Spleen (tissue), 11 donors: ENCODE results near the gene CLOCK. TPM values are rescaled to one million over a fixed set of nuclear protein-coding genes. Genes with fewer than 3 reads are reported as not detected.
"Not testable (repeated sequence)": the region's sequence is repeated elsewhere in the genome, so short reads cannot be mapped to it uniquely, and the experiment has no call there.

ENCODE experiments used
- DNase-seq: peaks from one replicate; pipeline ENCODE4 v3.0.0-alpha.2; 2020
- H3K27ac ChIP-seq, 8 donors: fragments of 200-600 bp; sonication (generic) in 7 of 8; 1 replicate in 4 of 8; 2 replicates in 4 of 8; pipeline versions ENCODE4 v1.5.0 to v1.8.0; 2016 to 2021; ENCODE audit warnings: inconsistent platforms in 4 of 8, mild to moderate bottlenecking in 4 of 8, moderate library complexity in 1 of 8
- H3K27me3 ChIP-seq, 7 donors: fragments of 200-600 bp; sonication (generic) in 6 of 7; replicated peaks in 1 of 7; 1 replicate in 4 of 7; 2 replicates in 3 of 7; pipeline versions ENCODE4 v1.5.0 to v1.8.0; 2016 to 2021; ENCODE audit warnings: inconsistent platforms in 3 of 7, mild to moderate bottlenecking in 1 of 7
- H3K36me3 ChIP-seq, 6 donors: fragments of 200-600 bp; sonication (generic) in 5 of 6; 1 replicate in 4 of 6; 2 replicates in 2 of 6; pipeline versions ENCODE4 v1.5.0 to v1.8.0; 2016 to 2021; ENCODE audit warnings: inconsistent platforms in 2 of 6
- H3K4me1 ChIP-seq, 6 donors: fragments of 200-600 bp; sonication (generic) in 5 of 6; 1 replicate in 3 of 6; 2 replicates in 3 of 6; pipeline versions ENCODE4 v1.5.0 to v1.8.0; 2016 to 2021; ENCODE audit warnings: inconsistent platforms in 3 of 6
- H3K4me3 ChIP-seq, 8 donors: fragments of 200-600 bp; sonication (generic) in 7 of 8; 1 replicate in 4 of 8; 2 replicates in 4 of 8; pipeline versions ENCODE4 v1.5.0 to v1.8.0; 2016 to 2021; ENCODE audit warnings: inconsistent platforms in 4 of 8, mild to moderate bottlenecking in 4 of 8, moderate library complexity in 2 of 8
- H3K9me3 ChIP-seq, 8 donors: fragments of 200-600 bp; sonication (generic) in 7 of 8; 1 replicate in 4 of 8; 2 replicates in 4 of 8; pipeline versions ENCODE4 v1.5.0 to v1.8.0; 2016 to 2021; ENCODE audit warnings: inconsistent platforms in 4 of 8
- POLR2A ChIP-seq, 3 donors: fragments of 450-650 bp; IDR thresholded peaks; one replicate each; pipeline ENCODE4 v1.5.1; 2017; ENCODE audit warnings: antibody characterized with exemption in 3 of 3, mild to moderate bottlenecking in 1 of 3
- POLR2AphosphoS5 ChIP-seq, 3 donors: sonication (generic); formaldehyde crosslinking; IDR thresholded peaks; one replicate each; pipeline ENCODE4 v1.5.1; 2017; ENCODE audit warnings: antibody characterized with exemption in 3 of 3
- WGBS, 5 donors: extraction: QIAGEN DNeasy Blood & Tissue Kit in 3 of 5; methylation state at CpG; one replicate each; pipeline versions ENCODE4 v1.1.5 to v1.1.7; 2013 to 2018; 5-methylcytosine and 5-hydroxymethylcytosine counted together
- intact Hi-C: fragments of 100-400 bp; cut with DNase I; formaldehyde crosslinking; loops from one replicate; pipeline ENCODE4 v1.15.0; 2023; ENCODE audit warnings: low total_unique reads
- polyA plus RNA-seq, 3 donors: library from polyadenylated mRNA; stranded (reverse); fragments of 200-250 nt; gene quantifications; one replicate each; pipeline ENCODE4 v1.2.1, GENCODE V29; 2013
- total RNA-seq, 7 donors: library from RNA; depleted of rRNA in 3 of 7; stranded (reverse); fragments of >200 nt in 3 of 7; fragmentation: NEBNext Ultra II Directional in 4 of 7; extraction: Animal tissue kit (Norgen Biotek cat#: 25700) in 4 of 7; gene quantifications; one replicate each; pipeline versions ENCODE4 v1.1.0 to v1.2.1, GENCODE V29; 2016 to 2021
- TF ChIP-seq, protein P1 (sequence below), 11 experiments: fragments of 200-600 bp in 7 of 11; fragments of 450-650 bp in 4 of 11; sonication (generic) in 4 of 11; IDR thresholded peaks in 8 of 11; conservative IDR thresholded peaks in 3 of 11; 1 replicate in 7 of 11; 2 replicates in 4 of 11; pipeline versions ENCODE4 v1.4.0 to v1.8.0; 2016 to 2021; ENCODE audit warnings: antibody characterized with exemption in 11 of 11, inconsistent platforms in 4 of 11, mild to moderate bottlenecking in 1 of 11
- donor health status: healthy with polysubstance abuse.
- donor health status: DM: no; HTN: no; CAD: no; lungs with moderate emphysema.
- donor health status: DM: no; HTN: no; CAD: no.
- donor health status: Bipolar disorder and iron deficiency.
- donor health status: healthy.
- donor health status: DM: no; HTN: no; CAD: no.
- donor health status: DM: yes; HTN: yes; CAD: no.

The CLOCK gene
- total and polyA plus RNA-seq, 10 donors: 1.9 to 29.4 (median 18.1) TPM

DNA sequence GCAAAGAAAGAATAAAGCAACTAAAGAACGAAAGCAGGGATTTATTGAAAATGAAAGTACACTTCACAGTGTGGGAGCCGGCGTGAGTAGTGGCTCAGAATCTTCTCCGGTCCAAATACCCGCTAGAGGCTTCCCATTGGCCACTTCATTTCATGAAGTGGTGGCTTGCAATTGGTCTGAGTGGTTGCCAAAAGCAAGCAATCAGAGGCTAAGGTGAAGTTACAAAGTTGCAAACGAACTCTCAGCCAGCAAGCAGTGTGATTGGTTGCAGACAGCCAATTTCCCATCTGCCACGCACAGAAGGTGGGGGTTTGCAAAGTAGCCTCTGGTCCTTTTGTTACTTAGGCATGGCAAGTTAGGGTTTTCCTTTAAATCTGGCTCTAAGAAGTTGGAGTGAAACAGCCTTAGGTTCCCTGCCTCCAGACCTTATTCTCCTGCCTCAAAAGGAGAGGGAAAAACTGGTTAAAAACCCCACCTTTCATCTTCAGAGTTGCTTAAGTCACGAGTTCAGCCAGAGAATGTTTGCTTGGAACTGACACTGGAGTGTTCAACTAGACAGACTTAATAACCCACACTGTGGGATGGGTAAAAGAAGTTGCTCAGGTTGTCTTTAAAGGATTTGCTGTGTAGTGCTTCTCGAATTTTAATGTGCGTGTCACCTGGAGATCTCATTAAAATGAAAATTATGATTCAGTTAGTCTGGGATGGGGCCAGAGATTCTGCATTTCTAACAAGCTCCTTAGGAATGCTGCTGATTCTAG, 6.9 kb upstream of the CLOCK start:
- H3K27ac ChIP-seq: peak overlapping the region in 5 of 8 donors; percentile 26 to 58 (median 53)
- intact Hi-C loops: loop anchor here (5.0 kb wide), 1 partner anchor 206 kb away; the partner anchor contains the start of gene SRD5A3
- no peak for DNase-seq
- H3K36me3 ChIP-seq: no peaks in the 10 kb centered on the region
- H3K4me3 ChIP-seq: peak overlapping the region in 6 of 8 donors; percentile 4 to 49 (median 16)
- 68 to 80% (median 75%) methylated on average over 10 of the region's 10 CpGs for WGBS, 5 donors
- H3K27me3 ChIP-seq: peaks cover 0 to 7% (median 0%) of the 10 kb centered on the region in 7 donors
- TF ChIP-seq POLR2AphosphoS5 (IDR thresholded peaks at IDR 0.05) (no peak), POLR2A (IDR thresholded peaks at IDR 0.05) (no peak)
- TF ChIP-seq, protein P1, sequence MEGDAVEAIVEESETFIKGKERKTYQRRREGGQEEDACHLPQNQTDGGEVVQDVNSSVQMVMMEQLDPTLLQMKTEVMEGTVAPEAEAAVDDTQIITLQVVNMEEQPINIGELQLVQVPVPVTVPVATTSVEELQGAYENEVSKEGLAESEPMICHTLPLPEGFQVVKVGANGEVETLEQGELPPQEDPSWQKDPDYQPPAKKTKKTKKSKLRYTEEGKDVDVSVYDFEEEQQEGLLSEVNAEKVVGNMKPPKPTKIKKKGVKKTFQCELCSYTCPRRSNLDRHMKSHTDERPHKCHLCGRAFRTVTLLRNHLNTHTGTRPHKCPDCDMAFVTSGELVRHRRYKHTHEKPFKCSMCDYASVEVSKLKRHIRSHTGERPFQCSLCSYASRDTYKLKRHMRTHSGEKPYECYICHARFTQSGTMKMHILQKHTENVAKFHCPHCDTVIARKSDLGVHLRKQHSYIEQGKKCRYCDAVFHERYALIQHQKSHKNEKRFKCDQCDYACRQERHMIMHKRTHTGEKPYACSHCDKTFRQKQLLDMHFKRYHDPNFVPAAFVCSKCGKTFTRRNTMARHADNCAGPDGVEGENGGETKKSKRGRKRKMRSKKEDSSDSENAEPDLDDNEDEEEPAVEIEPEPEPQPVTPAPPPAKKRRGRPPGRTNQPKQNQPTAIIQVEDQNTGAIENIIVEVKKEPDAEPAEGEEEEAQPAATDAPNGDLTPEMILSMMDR (IDR thresholded peaks at IDR 0.05 in 8 of 11, conservative IDR thresholded peaks at IDR 0.05 in 3 of 11): no peak
- peaks cover 0 to 12% (median 3%) of the 10 kb centered on the region in 6 donors for H3K4me1 ChIP-seq
- no peaks in the 10 kb centered on the region for H3K9me3 ChIP-seq

DNA sequence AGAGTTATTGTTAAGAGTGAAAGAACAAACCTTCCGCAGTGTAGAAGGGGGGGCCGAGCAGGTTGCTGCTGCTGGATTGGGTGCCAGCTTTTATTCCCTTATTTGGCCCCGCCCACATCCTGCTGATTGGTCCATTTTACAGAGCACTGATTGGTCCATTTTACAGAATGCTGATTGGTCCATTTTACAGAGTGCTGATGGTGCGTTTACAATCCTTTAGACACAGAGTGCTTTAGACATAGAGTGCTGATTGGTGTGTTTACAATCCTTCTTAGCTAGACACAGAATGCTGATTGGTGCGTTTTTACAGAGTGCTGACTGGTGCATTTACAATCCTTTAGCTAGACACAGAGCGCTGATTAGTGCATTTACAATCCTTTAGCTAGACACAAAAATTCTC, 5.3 kb upstream of the CLOCK start:
- H3K4me3 ChIP-seq, DNase-seq, H3K36me3 ChIP-seq, H3K9me3 ChIP-seq, H3K27me3 ChIP-seq, H3K27ac ChIP-seq: not testable (repeated sequence)
- WGBS, 5 donors: 82 to 91% (median 84%) methylated on average over 6 of the region's 6 CpGs
- intact Hi-C loops: loop anchor here (5.0 kb wide), 1 partner anchor 205 kb away; the partner anchor contains the start of gene SRD5A3
- peaks cover 5 to 26% (median 12%) of the 10 kb centered on the region in 6 donors for H3K4me1 ChIP-seq

DNA sequence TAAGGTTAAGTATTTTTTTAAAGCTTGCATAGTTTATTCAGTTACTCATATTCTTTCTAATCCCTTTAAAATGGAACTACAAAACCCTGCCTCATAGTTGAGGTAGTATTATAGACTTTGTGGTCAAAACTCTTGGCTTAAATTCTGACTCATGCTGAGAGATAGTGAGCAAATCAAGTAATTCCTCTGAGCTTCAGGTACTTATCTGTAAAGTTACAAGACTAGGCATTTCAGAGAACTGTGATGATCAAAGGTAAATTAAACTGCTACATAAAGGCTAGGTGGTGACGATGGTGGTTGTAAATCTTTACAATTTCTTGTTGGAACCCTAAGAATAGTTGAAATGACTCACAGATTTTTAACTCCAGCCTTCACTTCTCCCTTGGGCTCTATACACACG, 3.2 kb upstream of the CLOCK start:
- DNase-seq: no peak
- intact Hi-C loops: loop anchor here (5.0 kb wide), 1 partner anchor 203 kb away; the partner anchor contains the start of gene SRD5A3
- Histone ChIP-seq H3K36me3 (no peaks in the 10 kb centered on the region), H3K4me1 (peaks cover 5 to 35% (median 17%) of the 10 kb centered on the region in 6 donors), H3K9me3 (no peaks in the 10 kb centered on the region), H3K27me3 (peaks cover 0 to 3% (median 0%) of the 10 kb centered on the region in 7 donors), H3K4me3 (no peak overlapping the region), H3K27ac (no peak overlapping the region)
- WGBS, 5 donors: 70 to 79% (median 72%) methylated on average over 2 of the region's 2 CpGs
- TF ChIP-seq, protein P1 (IDR thresholded peaks at IDR 0.05 in 8 of 11, conservative IDR thresholded peaks at IDR 0.05 in 3 of 11): no peak
- TF ChIP-seq POLR2AphosphoS5 (IDR thresholded peaks at IDR 0.05): no peak

DNA sequence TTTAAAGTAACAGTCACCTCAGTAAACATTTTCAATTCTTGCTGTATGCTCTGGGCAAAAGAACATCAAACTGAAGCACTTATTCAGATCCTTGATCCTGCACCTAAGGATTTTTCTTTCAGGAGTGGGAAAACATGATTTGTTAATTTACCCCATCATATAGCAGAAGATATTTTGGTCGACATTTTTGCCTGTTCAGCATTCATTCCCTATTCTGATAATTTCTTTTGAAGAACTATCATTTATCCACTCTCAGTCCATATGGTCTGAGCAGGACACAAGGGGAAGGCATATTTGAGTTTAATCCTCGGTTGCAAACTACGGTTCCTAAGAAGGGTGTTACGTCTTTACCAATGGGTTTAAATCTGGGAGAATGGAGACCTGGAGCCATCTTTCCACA, 1.2 kb upstream of the CLOCK start:
- H3K36me3 ChIP-seq: no peaks in the 10 kb centered on the region
- no peaks in the 10 kb centered on the region for H3K9me3 ChIP-seq
- no peak for DNase-seq
- H3K27ac ChIP-seq: peak overlapping the region; percentile 87 to 98 (median 96)
- intact Hi-C loops: no loop called here
- peaks cover 10 to 40% (median 23%) of the 10 kb centered on the region in 6 donors for H3K4me1 ChIP-seq
- WGBS, 5 donors: 80 to 89% (median 87%) methylated on average over 4 of the region's 4 CpGs
- H3K4me3 ChIP-seq: peak overlapping the region in 6 of 8 donors; percentile 82 to 97 (median 94)
- no peak for TF ChIP-seq POLR2AphosphoS5 (IDR thresholded peaks at IDR 0.05)
- TF ChIP-seq, protein P1 (IDR thresholded peaks at IDR 0.05 in 8 of 11, conservative IDR thresholded peaks at IDR 0.05 in 3 of 11): no peak
- H3K27me3 ChIP-seq: peaks cover 0 to 3% (median 0%) of the 10 kb centered on the region in 7 donors
